GM23338 (cell line): ENCODE data around the gene CD276. TPM values are rescaled to one million over a fixed set of nuclear protein-coding genes. Genes with fewer than 3 reads are reported as not detected.

Source experiments
- ATAC-seq: fragments of 200-7000 bp; cut with Tn5 transposase; 3 replicates; pipeline ENCODE4 v1.9.1; 2020
- DNase-seq: peaks from one replicate; pipeline ENCODE4 v3.0.0-alpha.2; 2015; ENCODE audit warnings: low spot score
- H2AFZ ChIP-seq: fragments of 200-600 bp; sonication (generic); 2 replicates; pipeline ENCODE4 v1.8.0; 2016; ENCODE audit warnings: antibody characterized with exemption, mild to moderate bottlenecking, moderate library complexity
- H3F3A ChIP-seq: fragments of 200-600 bp; sonication (generic); replicated peaks from 2 replicates; pipeline ENCODE4 v1.8.0; 2017; ENCODE audit warnings: antibody characterized with exemption, mixed run types, low read depth
- H3K27ac ChIP-seq: fragments of 200-600 bp; sonication (generic); 2 replicates; pipeline ENCODE4 v1.6.1; 2016; ENCODE audit warnings: low read depth
- H3K27me3 ChIP-seq: fragments of 200-600 bp; sonication (generic); 2 replicates; pipeline ENCODE4 v1.8.0; 2016; ENCODE audit warnings: mild to moderate bottlenecking, mixed run types, moderate library complexity; ENCODE audit not compliant: insufficient read depth
- H3K36me3 ChIP-seq: fragments of 200-600 bp; sonication (generic); 2 replicates; pipeline ENCODE4 v1.8.0; 2016; ENCODE audit warnings: mild to moderate bottlenecking; ENCODE audit not compliant: insufficient read depth
- H3K4me1 ChIP-seq: fragments of 200-600 bp; sonication (generic); 2 replicates; pipeline ENCODE4 v1.8.0; 2016; ENCODE audit warnings: mild to moderate bottlenecking, moderate library complexity; ENCODE audit not compliant: insufficient read depth
- H3K4me2 ChIP-seq: fragments of 200-600 bp; sonication (generic); 2 replicates; pipeline ENCODE4 v1.7.1; 2017; ENCODE audit warnings: mixed run types
- H3K4me3 ChIP-seq: fragments of 200-600 bp; sonication (generic); 2 replicates; pipeline ENCODE4 v1.6.1; 2016; ENCODE audit warnings: mixed run types
- H3K79me2 ChIP-seq: fragments of 200-600 bp; sonication (generic); replicated peaks from 2 replicates; pipeline ENCODE4 v1.8.0; 2017; ENCODE audit warnings: mild to moderate bottlenecking; ENCODE audit not compliant: insufficient read depth
- H3K9me2 ChIP-seq: fragments of 200-600 bp; sonication (generic); 2 replicates; pipeline ENCODE4 v1.8.0; 2017; ENCODE audit not compliant: insufficient read depth
- H4K20me1 ChIP-seq: fragments of 200-600 bp; sonication (generic); replicated peaks from 2 replicates; pipeline ENCODE4 v1.8.0; 2017; ENCODE audit warnings: mild to moderate bottlenecking; ENCODE audit not compliant: insufficient read depth
- H3K27ac Mint-ChIP-seq: 2 replicates; pipeline ENCODE4 v1.8.0; 2020; ENCODE audit warnings: inconsistent platforms, mild to moderate bottlenecking, moderate library complexity, mixed read lengths
- H3K27me3 Mint-ChIP-seq: 3 replicates; pipeline ENCODE4 v1.8.0; 2022; ENCODE audit warnings: low read depth, mild to moderate bottlenecking, moderate library complexity, mixed read lengths, inconsistent platforms; ENCODE audit not compliant: insufficient read depth, poor library complexity
- H3K36me3 Mint-ChIP-seq: 3 replicates; pipeline ENCODE4 v1.8.0; 2021; ENCODE audit warnings: low read depth, mild to moderate bottlenecking, inconsistent platforms, moderate library complexity, mixed read lengths
- H3K4me1 Mint-ChIP-seq: 3 replicates; pipeline ENCODE4 v1.8.0; 2020; ENCODE audit warnings: mild to moderate bottlenecking, inconsistent platforms, mixed read lengths
- H3K4me3 Mint-ChIP-seq: 3 replicates; pipeline ENCODE4 v1.8.0; 2021; ENCODE audit warnings: moderate library complexity, mild to moderate bottlenecking, inconsistent platforms, mixed read lengths
- H3K9me3 Mint-ChIP-seq: 3 replicates; pipeline ENCODE4 v1.8.0; 2020; ENCODE audit warnings: moderate library complexity, mild to moderate bottlenecking, inconsistent platforms, mixed read lengths
- EZH2phosphoT487 ChIP-seq: fragments of 200-600 bp; sonication (generic); IDR thresholded peaks from one replicate; pipeline ENCODE4 v1.8.1; 2018; ENCODE audit warnings: antibody characterized with exemption; ENCODE audit not compliant: unreplicated experiment
- JUNB ChIP-seq: IDR thresholded peaks from one replicate; pipeline ENCODE4 v1.6.1; 2016; ENCODE audit warnings: antibody characterized with exemption; ENCODE audit not compliant: unreplicated experiment
- NANOG ChIP-seq: IDR thresholded peaks from 2 replicates; pipeline ENCODE4 v1.6.1; 2016; ENCODE audit warnings: antibody characterized with exemption, borderline replicate concordance
- STAT1 ChIP-seq: IDR thresholded peaks from one replicate; pipeline ENCODE4 v1.6.1; 2016; ENCODE audit warnings: antibody characterized with exemption; ENCODE audit not compliant: unreplicated experiment
- ZNF114 ChIP-seq: fragments of 250-450 bp; sonication (Bioruptor Pico); IDR thresholded peaks from 2 replicates; pipeline ENCODE4 v1.5.0; 2020; ENCODE audit warnings: mild to moderate bottlenecking, moderate library complexity
- ZNF331 ChIP-seq: fragments of 250-450 bp; sonication (Bioruptor Pico); IDR thresholded peaks from 2 replicates; pipeline ENCODE4 v1.5.0; 2020; ENCODE audit warnings: low read depth, mild to moderate bottlenecking, moderate library complexity
- polyA plus RNA-seq: library from polyadenylated mRNA; unstranded; fragments of >200 nt; fragmentation: Nextera tagmentation; extraction: Ambion mirVana; gene quantifications from 2 replicates; pipeline ENCODE4 v1.2.1, GENCODE V29; 2016
- total RNA-seq: library from RNA; depleted of rRNA; stranded (reverse); fragments of >200 nt; shearing (Covaris generic); gene quantifications from 2 replicates; pipeline ENCODE4 v1.2.3, GENCODE V29; 2014
- TF ChIP-seq, protein P1 (sequence below): IDR thresholded peaks from 2 replicates; pipeline ENCODE4 v1.6.1; 2016; ENCODE audit warnings: antibody characterized with exemption
- TF ChIP-seq, protein P2 (sequence below), 2 experiments: fragments of 200-600 bp in 1 of 2; sonication (generic) in 1 of 2; conservative IDR thresholded peaks; 2 replicates each; pipeline versions ENCODE4 v1.5.1 to v1.6.1; 2016 to 2017; ENCODE audit warnings: antibody characterized with exemption in 2 of 2, low read depth in 2 of 2, mild to moderate bottlenecking in 2 of 2, moderate library complexity in 1 of 2

Gene CD276
- total and polyA plus RNA-seq, 2 experiments from 2014 or later = 60.9 to 158 TPM

DNA sequence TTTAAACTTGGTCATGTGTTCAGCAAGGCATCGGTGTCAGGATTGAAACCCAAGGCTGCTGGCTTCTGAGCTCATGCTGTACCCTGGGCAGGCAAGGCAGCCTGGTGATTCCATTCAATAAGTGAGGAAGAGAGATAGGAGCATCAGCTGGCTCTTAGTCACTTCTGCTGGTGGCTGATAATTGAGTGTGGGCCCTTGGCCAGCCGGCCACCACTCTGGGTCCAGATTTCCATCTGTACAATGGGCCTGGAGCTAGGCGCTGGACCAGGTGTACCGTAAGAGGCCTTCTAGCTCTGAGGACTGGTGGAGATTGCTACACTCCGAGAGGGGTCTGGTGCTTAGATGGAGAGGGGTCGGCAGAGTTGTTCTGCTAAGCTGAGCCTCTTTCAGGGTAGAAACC, 4.3 kb downstream of the CD276 start:
- Histone ChIP-seq H4K20me1 (peaks cover 57% of the 10 kb centered on the region), H3K9me2 (no peaks in the 10 kb centered on the region), H3K4me3 (no peak overlapping the region), H3K27ac (no peak overlapping the region), H2AFZ (no peak overlapping the region), H3K27me3 (no peaks in the 10 kb centered on the region), H3K79me2 (peaks cover 85% of the 10 kb centered on the region), H3K4me2 (no peak overlapping the region), H3K4me1 (peaks cover 33% of the 10 kb centered on the region), H3F3A (0 out of 2 replicates have a peak, but pooled peaks cover 2% of the 10 kb centered on the region), H3K36me3 (no peaks in the 10 kb centered on the region)
- ATAC-seq = no peak
- no peaks in the 10 kb centered on the region for H3K27me3 Mint-ChIP-seq
- H3K4me1 Mint-ChIP-seq = peaks cover 34% of the 10 kb centered on the region
- peaks cover 6% of the 10 kb centered on the region; the same call in 1 of the 3 replicates for H3K36me3 Mint-ChIP-seq
- no peak for DNase-seq
- no peak overlapping the region for H3K27ac Mint-ChIP-seq
- H3K4me3 Mint-ChIP-seq = no peak overlapping the region
- TF ChIP-seq, protein P1, sequence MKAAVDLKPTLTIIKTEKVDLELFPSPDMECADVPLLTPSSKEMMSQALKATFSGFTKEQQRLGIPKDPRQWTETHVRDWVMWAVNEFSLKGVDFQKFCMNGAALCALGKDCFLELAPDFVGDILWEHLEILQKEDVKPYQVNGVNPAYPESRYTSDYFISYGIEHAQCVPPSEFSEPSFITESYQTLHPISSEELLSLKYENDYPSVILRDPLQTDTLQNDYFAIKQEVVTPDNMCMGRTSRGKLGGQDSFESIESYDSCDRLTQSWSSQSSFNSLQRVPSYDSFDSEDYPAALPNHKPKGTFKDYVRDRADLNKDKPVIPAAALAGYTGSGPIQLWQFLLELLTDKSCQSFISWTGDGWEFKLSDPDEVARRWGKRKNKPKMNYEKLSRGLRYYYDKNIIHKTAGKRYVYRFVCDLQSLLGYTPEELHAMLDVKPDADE = no peak
- TF ChIP-seq EZH2phosphoT487 = no peak
- no peak for TF ChIP-seq JUNB
- TF ChIP-seq ZNF331 (CRISPR knock-in tag) = no peak
- no peak for TF ChIP-seq NANOG
- no peak for TF ChIP-seq STAT1
- H3K9me3 Mint-ChIP-seq = no peaks in the 10 kb centered on the region

DNA sequence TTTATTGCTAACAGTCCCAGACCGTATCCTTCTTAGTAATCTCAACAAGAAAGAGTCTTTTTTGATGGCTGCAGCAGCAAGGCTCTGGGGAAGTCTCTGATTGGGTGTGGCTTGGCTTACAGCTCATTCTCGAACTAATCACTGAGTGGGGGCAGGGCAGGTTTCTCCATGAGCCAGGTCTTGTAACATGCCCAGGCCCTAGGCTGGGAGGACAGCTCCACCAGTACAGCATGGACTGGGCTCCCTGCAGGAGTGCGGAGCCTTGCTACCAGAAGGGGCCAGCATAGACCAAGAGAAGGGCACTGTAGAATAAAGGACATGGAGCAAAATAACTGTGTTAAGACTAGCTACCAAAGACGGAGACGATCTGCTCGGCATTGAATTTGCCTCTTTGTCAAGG, 7.2 kb downstream of the CD276 start:
- 0 out of 2 replicates have a peak overlapping the region, but pooled peaks have one; percentile 7 for H3K4me2 ChIP-seq

More for the DNA sequence above, 7.2 kb downstream of the CD276 start:
- Mint-ChIP-seq H3K27ac (no peak overlapping the region), H3K4me1 (peaks cover 43% of the 10 kb centered on the region), H3K4me3 (no peak overlapping the region), H3K36me3 (peaks cover 7% of the 10 kb centered on the region; the same call in 1 of the 3 replicates), H3K27me3 (peaks cover 2% of the 10 kb centered on the region), H3K9me3 (no peaks in the 10 kb centered on the region)
- Histone ChIP-seq H3K36me3 (no peaks in the 10 kb centered on the region), H3K9me2 (no peaks in the 10 kb centered on the region), H3F3A (no peaks in the 10 kb centered on the region), H3K27ac (no peak overlapping the region), H3K27me3 (no peaks in the 10 kb centered on the region), H2AFZ (no peak overlapping the region), H3K4me3 (no peak overlapping the region), H3K79me2 (peaks cover 100% of the 10 kb centered on the region), H4K20me1 (peaks cover 64% of the 10 kb centered on the region), H3K4me1 (peaks cover 43% of the 10 kb centered on the region)
- DNase-seq (peak; percentile 84), ATAC-seq (peak; percentile 91)
- no peak for TF ChIP-seq STAT1
- no peak for TF ChIP-seq ZNF114
- TF ChIP-seq, protein P2, sequence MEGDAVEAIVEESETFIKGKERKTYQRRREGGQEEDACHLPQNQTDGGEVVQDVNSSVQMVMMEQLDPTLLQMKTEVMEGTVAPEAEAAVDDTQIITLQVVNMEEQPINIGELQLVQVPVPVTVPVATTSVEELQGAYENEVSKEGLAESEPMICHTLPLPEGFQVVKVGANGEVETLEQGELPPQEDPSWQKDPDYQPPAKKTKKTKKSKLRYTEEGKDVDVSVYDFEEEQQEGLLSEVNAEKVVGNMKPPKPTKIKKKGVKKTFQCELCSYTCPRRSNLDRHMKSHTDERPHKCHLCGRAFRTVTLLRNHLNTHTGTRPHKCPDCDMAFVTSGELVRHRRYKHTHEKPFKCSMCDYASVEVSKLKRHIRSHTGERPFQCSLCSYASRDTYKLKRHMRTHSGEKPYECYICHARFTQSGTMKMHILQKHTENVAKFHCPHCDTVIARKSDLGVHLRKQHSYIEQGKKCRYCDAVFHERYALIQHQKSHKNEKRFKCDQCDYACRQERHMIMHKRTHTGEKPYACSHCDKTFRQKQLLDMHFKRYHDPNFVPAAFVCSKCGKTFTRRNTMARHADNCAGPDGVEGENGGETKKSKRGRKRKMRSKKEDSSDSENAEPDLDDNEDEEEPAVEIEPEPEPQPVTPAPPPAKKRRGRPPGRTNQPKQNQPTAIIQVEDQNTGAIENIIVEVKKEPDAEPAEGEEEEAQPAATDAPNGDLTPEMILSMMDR (conservative IDR thresholded peaks at IDR 0.05; ENCODE audit: low read depth in 2 of 2) = peak; percentile 25 to 56; a peak in 3 of 4 replicates
- TF ChIP-seq EZH2phosphoT487 = no peak
